Endothelial cell of umbilical vein (primary cell): Measurements from ENCODE around the gene PAN3. TPM values are rescaled to one million over a fixed set of nuclear protein-coding genes. Genes with fewer than 3 reads are reported as not detected.

ENCODE experiments used
- BruUV-seq: library from RNA; stranded (reverse); fragments of 400-500 nt; replicated peaks from 2 replicates; lab custom pipeline; 2021; lab: Mats Ljungman, UMichigan
- CTCF ChIA-PET: fragments of 300-600, 350-600 bp; sonication (Branson Sonifier 250); formaldehyde crosslinking; loops from one replicate; lab custom pipeline; 2021; ENCODE audit warnings: antibody characterized with exemption, inconsistent platforms; lab: Charles Lee
- POLR2A ChIA-PET: fragments of 300-600, 350-600 bp; sonication (Branson Sonifier 250); formaldehyde crosslinking; loops from one replicate; lab custom pipeline; 2021; ENCODE audit warnings: antibody characterized with exemption, inconsistent platforms; lab: Charles Lee
- DNase-seq: peaks from one replicate; pipeline ENCODE4 v3.0.0-alpha.2; 2011; ENCODE audit warnings: low read depth, low spot score
- FAIRE-seq: peaks from 2 replicates; lab custom pipeline; 2011; peaks lifted over from hg19 to GRCh38; lab: Jason Lieb, UNC
- H2AFZ ChIP-seq: 2 replicates; pipeline ENCODE4 v1.6.0; 2012; ENCODE audit warnings: low read depth, low read length, control low read depth, inconsistent platforms
- H3K27ac ChIP-seq: 2 replicates; pipeline ENCODE4 v1.5.1; 2011; ENCODE audit warnings: low read depth, mild to moderate bottlenecking, control low read depth, low read length, moderate library complexity; ENCODE audit not compliant: insufficient read depth
- H3K27me3 ChIP-seq, 2 experiments: 2 replicates each; pipeline versions ENCODE4 v1.6.0 to v1.6.1; 2011; ENCODE audit warnings: low read length in 2 of 2, mixed read lengths in 1 of 2; ENCODE audit not compliant: control insufficient read depth in 2 of 2, insufficient read depth in 2 of 2
- H3K36me3 ChIP-seq, 2 experiments: 2 replicates in 1 of 2; 3 replicates in 1 of 2; pipeline ENCODE4 v1.5.1; 2011; ENCODE audit warnings: low read length in 2 of 2, mild to moderate bottlenecking in 1 of 2, moderate library complexity in 1 of 2; ENCODE audit not compliant: control insufficient read depth in 2 of 2, insufficient read depth in 2 of 2; ENCODE audit errors: extremely low read depth in 1 of 2
- H3K4me1 ChIP-seq: 3 replicates; pipeline ENCODE4 v1.5.1; 2011; ENCODE audit warnings: mild to moderate bottlenecking, low read length; ENCODE audit not compliant: control insufficient read depth, insufficient read depth; ENCODE audit errors: extremely low read depth
- H3K4me2 ChIP-seq: 2 replicates; pipeline ENCODE4 v1.6.1; 2011; ENCODE audit warnings: low read length, control low read depth, mixed read lengths; ENCODE audit not compliant: insufficient read depth
- H3K4me3 ChIP-seq, 3 experiments: fragments of 200-600 bp in 1 of 3; sonication (generic), shearing (Covaris generic) in 1 of 3; replicated peaks in 1 of 3; 2 replicates each; pipeline ENCODE4 v1.5.1; 2011 to 2016; ENCODE audit warnings: control low read depth in 3 of 3, low read length in 3 of 3, mild to moderate bottlenecking in 2 of 3, inconsistent platforms in 1 of 3, low read depth in 1 of 3, moderate library complexity in 1 of 3; ENCODE audit not compliant: insufficient read depth in 1 of 3
- H3K79me2 ChIP-seq: 2 replicates; pipeline ENCODE4 v1.6.0; 2012; ENCODE audit warnings: low read length, inconsistent platforms; ENCODE audit not compliant: control insufficient read depth, insufficient read depth
- H3K9ac ChIP-seq: replicated peaks from 2 replicates; pipeline ENCODE3; 2011; ENCODE audit warnings: low read length, control low read depth; ENCODE audit not compliant: insufficient read depth; ENCODE audit errors: extremely low read depth
- H3K9me1 ChIP-seq: replicated peaks from 3 replicates; pipeline ENCODE4 v1.6.0; 2011; ENCODE audit warnings: mild to moderate bottlenecking, low read length; ENCODE audit not compliant: control insufficient read depth, insufficient read depth; ENCODE audit errors: extremely low read depth
- H3K9me3 ChIP-seq: replicated peaks from 2 replicates; pipeline ENCODE4 v1.5.1; 2012; ENCODE audit warnings: low read length, inconsistent platforms; ENCODE audit not compliant: control insufficient read depth, insufficient read depth
- H4K20me1 ChIP-seq: replicated peaks from 2 replicates; pipeline ENCODE3; 2011; ENCODE audit warnings: mild to moderate bottlenecking, low read length; ENCODE audit not compliant: control insufficient read depth, insufficient read depth; ENCODE audit errors: extremely low read depth
- EZH2 ChIP-seq: IDR thresholded peaks from 2 replicates; pipeline ENCODE4 v1.6.1; 2012; ENCODE audit warnings: borderline replicate concordance, low read depth, mild to moderate bottlenecking, moderate library complexity, low read length, inconsistent platforms; ENCODE audit not compliant: severe bottlenecking
- FOS ChIP-seq: IDR thresholded peaks from 2 replicates; pipeline ENCODE4 v1.6.1; 2011; ENCODE audit warnings: mild to moderate bottlenecking, low read length, moderate library complexity, borderline replicate concordance; ENCODE audit not compliant: insufficient read depth
- GATA2 ChIP-seq: IDR thresholded peaks from 2 replicates; pipeline ENCODE4 v1.7.0; 2011; ENCODE audit warnings: low read depth, mild to moderate bottlenecking, moderate library complexity, mixed read lengths, low read length; ENCODE audit not compliant: insufficient read length, insufficient read depth
- JUN ChIP-seq: IDR thresholded peaks from 2 replicates; pipeline ENCODE4 v1.6.1; 2011; ENCODE audit warnings: borderline replicate concordance, low read depth; ENCODE audit not compliant: insufficient read length, insufficient read depth
- MYC ChIP-seq: IDR thresholded peaks from one replicate; pipeline ENCODE4 v1.6.1; 2011; ENCODE audit warnings: mild to moderate bottlenecking, low read depth, low read length
- POLR2A ChIP-seq: IDR thresholded peaks from 2 replicates; pipeline ENCODE4 v1.6.1; 2012; ENCODE audit warnings: low read depth, mild to moderate bottlenecking, control low read depth, low read length
- POLR2AphosphoS5 ChIP-seq: IDR thresholded peaks from 2 replicates; pipeline ENCODE4 v1.6.1; 2012; ENCODE audit warnings: low read depth, mild to moderate bottlenecking, control low read depth, low read length, moderate library complexity; ENCODE audit not compliant: insufficient read depth
- dilution Hi-C: fragments of 300-500 bp; cut with MboI; formaldehyde crosslinking; loops from one replicate; pipeline ENCODE4 v1.15.0; 2019; ENCODE audit warnings: low sequenced_read_pairs; ENCODE audit not compliant: extremely low pct_ligation_motif_present
- intact Hi-C: fragments of 100-400 bp; cut with micrococcal nuclease; formaldehyde crosslinking; loops from one replicate; pipeline ENCODE4 v1.10.0; 2022
- polyA plus RNA-seq, 4 experiments: library from polyadenylated mRNA; depleted of rRNA in 3 of 4; stranded (reverse) in 3 of 4; unstranded in 1 of 4; fragments of >200 nt; gene quantifications; 2 replicates each; pipeline versions ENCODE4 v1.2.1 to v1.2.3, GENCODE V29; 2011 to 2012; ENCODE audit warnings: missing spikeins in 1 of 4
- total RNA-seq: library from RNA; stranded (reverse); gene quantifications from 2 replicates; pipeline ENCODE4 v1.2.3, GENCODE V29; 2021
- TF ChIP-seq, protein P1 (sequence below): IDR thresholded peaks from 2 replicates; pipeline ENCODE4 v1.6.1; 2011; ENCODE audit not compliant: insufficient read depth, insufficient read length
- TF ChIP-seq, protein P2 (sequence below), 2 donors: IDR thresholded peaks; 1 replicate in 1 of 2; 2 replicates in 1 of 2; pipeline ENCODE4 v1.5.1; 2011; ENCODE audit warnings: low read length in 2 of 2, mild to moderate bottlenecking in 2 of 2, moderate library complexity in 2 of 2, control low read depth in 1 of 2, inconsistent platforms in 1 of 2, low read depth in 1 of 2; ENCODE audit not compliant: insufficient read depth in 1 of 2; ENCODE audit errors: extremely low read depth in 1 of 2

PAN3 gene
- total and polyA plus RNA-seq, 2 donors (not counting 3 experiments of a cell fraction or from before 2014, with no cell fraction given) = 8.5 to 31.9 TPM

DNA sequence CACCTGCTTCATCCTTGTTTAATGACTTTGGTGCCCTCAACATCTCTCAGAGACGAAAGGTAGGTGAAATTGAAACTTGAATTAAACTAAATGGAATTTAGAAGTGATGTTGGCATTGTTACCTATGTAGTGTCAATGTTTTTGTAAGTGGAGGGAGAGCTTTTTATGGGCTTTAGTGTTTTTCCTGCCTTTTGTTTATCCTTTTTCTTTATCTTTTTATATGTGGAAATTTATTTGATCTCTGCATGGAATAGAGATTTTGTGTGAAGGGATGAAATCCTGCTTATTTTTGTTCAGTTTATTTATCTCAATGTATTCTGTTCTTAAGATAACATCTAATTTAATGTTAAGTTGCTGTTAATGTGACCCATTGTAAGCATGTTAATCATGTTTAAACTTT is 39.5 kb downstream of the PAN3 start:
- no peak for FAIRE-seq
- peaks cover 3% of the 10 kb centered on the region for H3K79me2 ChIP-seq
- POLR2A ChIA-PET = no interaction called here

More for the DNA sequence above, 39.5 kb downstream of the PAN3 start:
- H3K36me3 ChIP-seq = peaks cover 2 to 3% of the 10 kb centered on the region in 2 experiments
- H3K4me2 ChIP-seq = no peak overlapping the region
- peaks cover 2% of the 10 kb centered on the region for H3K4me1 ChIP-seq
- no peak overlapping the region for H3K9ac ChIP-seq
- peaks cover 5% of the 10 kb centered on the region for H4K20me1 ChIP-seq
- intact Hi-C loops = no loop called here
- H3K4me3 ChIP-seq = no peak overlapping the region
- CTCF ChIA-PET = interaction anchor here (0.7 kb wide), 1 partner anchor 17 kb away, joined by 3 read pairs; no protein-coding TSS in a partner anchor
- no peak overlapping the region for H2AFZ ChIP-seq
- BruUV-seq = no TSS peak
- no peaks in the 10 kb centered on the region for H3K9me3 ChIP-seq
- no peaks in the 10 kb centered on the region for H3K9me1 ChIP-seq
- dilution Hi-C loops = no loop called here
- DNase-seq = no peak
- H3K27ac ChIP-seq = no peak overlapping the region
- H3K27me3 ChIP-seq = no peaks in the 10 kb centered on the region
- no peak for TF ChIP-seq MYC
- TF ChIP-seq POLR2A = no peak
- no peak for TF ChIP-seq FOS
- no peak for TF ChIP-seq EZH2
- no peak for TF ChIP-seq GATA2
- TF ChIP-seq POLR2AphosphoS5 = no peak
- TF ChIP-seq JUN = no peak
- TF ChIP-seq, protein P1, sequence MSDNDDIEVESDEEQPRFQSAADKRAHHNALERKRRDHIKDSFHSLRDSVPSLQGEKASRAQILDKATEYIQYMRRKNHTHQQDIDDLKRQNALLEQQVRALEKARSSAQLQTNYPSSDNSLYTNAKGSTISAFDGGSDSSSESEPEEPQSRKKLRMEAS = no peak
- TF ChIP-seq, protein P2, sequence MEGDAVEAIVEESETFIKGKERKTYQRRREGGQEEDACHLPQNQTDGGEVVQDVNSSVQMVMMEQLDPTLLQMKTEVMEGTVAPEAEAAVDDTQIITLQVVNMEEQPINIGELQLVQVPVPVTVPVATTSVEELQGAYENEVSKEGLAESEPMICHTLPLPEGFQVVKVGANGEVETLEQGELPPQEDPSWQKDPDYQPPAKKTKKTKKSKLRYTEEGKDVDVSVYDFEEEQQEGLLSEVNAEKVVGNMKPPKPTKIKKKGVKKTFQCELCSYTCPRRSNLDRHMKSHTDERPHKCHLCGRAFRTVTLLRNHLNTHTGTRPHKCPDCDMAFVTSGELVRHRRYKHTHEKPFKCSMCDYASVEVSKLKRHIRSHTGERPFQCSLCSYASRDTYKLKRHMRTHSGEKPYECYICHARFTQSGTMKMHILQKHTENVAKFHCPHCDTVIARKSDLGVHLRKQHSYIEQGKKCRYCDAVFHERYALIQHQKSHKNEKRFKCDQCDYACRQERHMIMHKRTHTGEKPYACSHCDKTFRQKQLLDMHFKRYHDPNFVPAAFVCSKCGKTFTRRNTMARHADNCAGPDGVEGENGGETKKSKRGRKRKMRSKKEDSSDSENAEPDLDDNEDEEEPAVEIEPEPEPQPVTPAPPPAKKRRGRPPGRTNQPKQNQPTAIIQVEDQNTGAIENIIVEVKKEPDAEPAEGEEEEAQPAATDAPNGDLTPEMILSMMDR (IDR thresholded peaks at IDR 0.05; ENCODE audit: extremely low read depth in 1 of 2, insufficient read depth in 1 of 2, low read depth in 1 of 2, low read length in 2 of 2) = no peak
